Subcutaneous adipose tissue (tissue), 4 donors: ENCODE measurements around the gene TAS2R1. TPM values are rescaled to one million over a fixed set of nuclear protein-coding genes. Genes with fewer than 3 reads are reported as not detected.

ENCODE experiments used
- total RNA-seq, 4 donors: library from RNA; depleted of rRNA; stranded (reverse); fragments of >200 nt; gene quantifications; one replicate each; pipeline ENCODE4 v1.1.0, GENCODE V29; 2016
- TF ChIP-seq, protein P1 (sequence below): fragments of 450-650 bp; IDR thresholded peaks from one replicate; pipeline ENCODE4 v1.5.1; 2016; ENCODE audit warnings: low read depth, mild to moderate bottlenecking, control low read depth, antibody characterized with exemption, moderate library complexity

TAS2R1 gene
- total RNA-seq, 4 donors from 2014 or later: not detected

- TF ChIP-seq, protein P1, sequence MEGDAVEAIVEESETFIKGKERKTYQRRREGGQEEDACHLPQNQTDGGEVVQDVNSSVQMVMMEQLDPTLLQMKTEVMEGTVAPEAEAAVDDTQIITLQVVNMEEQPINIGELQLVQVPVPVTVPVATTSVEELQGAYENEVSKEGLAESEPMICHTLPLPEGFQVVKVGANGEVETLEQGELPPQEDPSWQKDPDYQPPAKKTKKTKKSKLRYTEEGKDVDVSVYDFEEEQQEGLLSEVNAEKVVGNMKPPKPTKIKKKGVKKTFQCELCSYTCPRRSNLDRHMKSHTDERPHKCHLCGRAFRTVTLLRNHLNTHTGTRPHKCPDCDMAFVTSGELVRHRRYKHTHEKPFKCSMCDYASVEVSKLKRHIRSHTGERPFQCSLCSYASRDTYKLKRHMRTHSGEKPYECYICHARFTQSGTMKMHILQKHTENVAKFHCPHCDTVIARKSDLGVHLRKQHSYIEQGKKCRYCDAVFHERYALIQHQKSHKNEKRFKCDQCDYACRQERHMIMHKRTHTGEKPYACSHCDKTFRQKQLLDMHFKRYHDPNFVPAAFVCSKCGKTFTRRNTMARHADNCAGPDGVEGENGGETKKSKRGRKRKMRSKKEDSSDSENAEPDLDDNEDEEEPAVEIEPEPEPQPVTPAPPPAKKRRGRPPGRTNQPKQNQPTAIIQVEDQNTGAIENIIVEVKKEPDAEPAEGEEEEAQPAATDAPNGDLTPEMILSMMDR: no peak
Measured at GRCh38 chr5:9588254-9588653, 41.9 kb downstream of the TAS2R1 start.

GRCh38 chr5:9587135-9587534 lies 43.0 kb downstream of the TAS2R1 start:
- TF ChIP-seq, protein P1: no peak

GRCh38 chr5:9582406-9582805 lies 47.7 kb downstream of the TAS2R1 start:
- TF ChIP-seq, protein P1: no peak

Other genes starting within 250 kb of the TAS2R1 start
- gene SEMA5A, start 84.3 kb downstream of the TAS2R1 start, total RNA-seq: 10 to 100 TPM in 1 of 4 donors, 1 to 10 TPM in 3; 2.6 to 36.5 (median 4.7) TPM